Glomerular endothelial cell (primary cell): ENCODE measurements around the gene ZNF487. TPM values are rescaled to one million over a fixed set of nuclear protein-coding genes. Genes with fewer than 3 reads are reported as not detected.
"Not testable (repeated sequence)": the region's sequence is repeated elsewhere in the genome, so short reads cannot be mapped to it uniquely, and the experiment has no call there.

Experiments
- DNase-seq: peaks from one replicate; pipeline ENCODE4 v3.0.0-alpha.2; 2011; ENCODE audit warnings: low read depth, low spot score; ENCODE audit errors: extremely low read depth
- total RNA-seq: library from RNA; depleted of rRNA; stranded (reverse); fragments of >200 nt; gene quantifications from 2 replicates; pipeline ENCODE4 v1.2.3, GENCODE V29; 2015

ZNF487 gene
- 2.0 and 3.3 TPM in 2 replicates for total RNA-seq

GRCh38 chr10:43436291-43437140 lies at the start of gene ZNF487:
Gene ZNF487 (plus strand): TSS chr10:43437111. CDS start chr10:43475814, 38,703 bp downstream.
- no peak for DNase-seq

- DNase-seq = no peak
These were observed 49.3 kb upstream of the ZNF487 start for GRCh38 chr10:43387678-43388032.

GRCh38 chr10:43389867-43390266 lies 47.0 kb upstream of the ZNF487 start:
- DNase-seq = no peak

GRCh38 chr10:43390333-43390732 lies 46.6 kb upstream of the ZNF487 start:
- no peak for DNase-seq

- DNase-seq = no peak
These were observed 46.2 kb upstream of the ZNF487 start for GRCh38 chr10:43390759-43391158.

GRCh38 chr10:43391496-43391895 lies 45.4 kb upstream of the ZNF487 start:
- DNase-seq = no peak

GRCh38 chr10:43392748-43393147 lies 44.2 kb upstream of the ZNF487 start:
- no peak for DNase-seq

- not testable (repeated sequence) for DNase-seq
These were observed 43.7 kb upstream of the ZNF487 start for GRCh38 chr10:43393186-43393585.

- no peak for DNase-seq
These were observed 43.1 kb upstream of the ZNF487 start for GRCh38 chr10:43393606-43394360.

GRCh38 chr10:43394868-43395267 lies 42.0 kb upstream of the ZNF487 start:
- DNase-seq = no peak

GRCh38 chr10:43395571-43396060 lies 41.3 kb upstream of the ZNF487 start:
- no peak for DNase-seq

- no peak for DNase-seq
These were observed 40.6 kb upstream of the ZNF487 start for GRCh38 chr10:43396061-43396927.

GRCh38 chr10:43396928-43397624 lies 39.8 kb upstream of the ZNF487 start:
- no peak for DNase-seq

- DNase-seq = no peak
These were observed 38.0 kb upstream of the ZNF487 start for GRCh38 chr10:43398939-43399319.

- DNase-seq = no peak
These were observed 37.3 kb upstream of the ZNF487 start for GRCh38 chr10:43399320-43400310.

GRCh38 chr10:43401627-43402026 lies 35.3 kb upstream of the ZNF487 start:
- no peak for DNase-seq

- no peak for DNase-seq
These were observed 34.7 kb upstream of the ZNF487 start for GRCh38 chr10:43402176-43402575.

GRCh38 chr10:43402880-43403452 lies 33.9 kb upstream of the ZNF487 start:
- no peak for DNase-seq
